OCI-LY1 (cell line): ENCODE measurements around the gene SYP.

Experiments used
- H2AFZ ChIP-seq: fragments of 200-600 bp; sonication (generic), shearing (Covaris generic); 2 replicates; pipeline ENCODE4 v1.6.0; 2014; ENCODE audit warnings: antibody characterized with exemption, mild to moderate bottlenecking, low read length
- H3F3A ChIP-seq: fragments of 200-600 bp; sonication (generic), shearing (Covaris generic); 2 replicates; pipeline ENCODE4 v1.6.0; 2014; ENCODE audit warnings: mild to moderate bottlenecking, antibody characterized with exemption, low read length, moderate library complexity; ENCODE audit not compliant: insufficient read depth
- H3K27ac ChIP-seq: fragments of 200-600 bp; sonication (generic); 2 replicates; pipeline ENCODE4 v1.5.1; 2014; ENCODE audit warnings: low read length, mixed run types, mild to moderate bottlenecking, low read depth; ENCODE audit not compliant: poor library complexity, severe bottlenecking
- H3K27me3 ChIP-seq: fragments of 200-600 bp; sonication (generic); 2 replicates; pipeline ENCODE4 v1.6.0; 2014; ENCODE audit warnings: antibody characterized with exemption, mild to moderate bottlenecking, low read length, moderate library complexity; ENCODE audit not compliant: insufficient read depth
- H3K36me3 ChIP-seq: fragments of 200-600 bp; sonication (generic); 2 replicates; pipeline ENCODE4 v1.6.1; 2014; ENCODE audit warnings: mild to moderate bottlenecking, antibody characterized with exemption, low read length, moderate library complexity, mixed read lengths; ENCODE audit not compliant: insufficient read depth
- H3K4me1 ChIP-seq: fragments of 200-600 bp; sonication (generic); 2 replicates; pipeline ENCODE4 v1.5.1; 2014; ENCODE audit warnings: mild to moderate bottlenecking, low read length, moderate library complexity; ENCODE audit not compliant: insufficient read depth, severe bottlenecking
- H3K4me2 ChIP-seq: fragments of 200-600 bp; sonication (generic), shearing (Covaris generic); 2 replicates; pipeline ENCODE4 v1.6.1; 2014; ENCODE audit warnings: low read length
- H3K4me3 ChIP-seq: fragments of 200-600 bp; sonication (generic); 2 replicates; pipeline ENCODE4 v1.5.1; 2014; ENCODE audit warnings: low read length, low read depth, mild to moderate bottlenecking, mixed read lengths; ENCODE audit not compliant: poor library complexity, severe bottlenecking
- H3K79me2 ChIP-seq: fragments of 200-600 bp; shearing (Covaris generic); 2 replicates; pipeline ENCODE4 v1.6.1; 2016; ENCODE audit warnings: mixed run types, low read length, mixed read lengths; ENCODE audit not compliant: insufficient read depth
- H3K9ac ChIP-seq: fragments of 200-600 bp; sonication (generic), shearing (Covaris generic); 2 replicates; pipeline ENCODE4 v1.6.1; 2014; ENCODE audit warnings: mild to moderate bottlenecking, low read length, mixed read lengths
- H3K9me2 ChIP-seq: fragments of 200-600 bp; sonication (generic), shearing (Covaris generic); 2 replicates; pipeline ENCODE4 v1.6.1; 2014; ENCODE audit warnings: low read depth, mild to moderate bottlenecking, low read length, mixed read lengths
- H3K9me3 ChIP-seq: fragments of 200-600 bp; shearing (Covaris generic); 2 replicates; pipeline ENCODE4 v1.6.1; 2014; ENCODE audit warnings: low read length, mixed read lengths
- H4K20me1 ChIP-seq: fragments of 200-600 bp; sonication (generic), shearing (Covaris generic); 2 replicates; pipeline ENCODE4 v1.6.0; 2016; ENCODE audit warnings: mild to moderate bottlenecking, low read length; ENCODE audit not compliant: insufficient read depth
- CTCF ChIP-seq: fragments of 200-600 bp; sonication (generic), shearing (Covaris generic); IDR thresholded peaks from 2 replicates; pipeline ENCODE4 v1.5.1; 2017; ENCODE audit warnings: mild to moderate bottlenecking, antibody characterized with exemption, low read length, moderate library complexity, mixed read lengths
- EZH2 ChIP-seq: fragments of 200-600 bp; sonication (generic), shearing (Covaris generic); IDR thresholded peaks from 2 replicates; pipeline ENCODE4 v1.8.0; 2017; ENCODE audit warnings: borderline replicate concordance, mixed run types, mild to moderate bottlenecking, antibody characterized with exemption, low read length, moderate library complexity, mixed read lengths

The SYP gene

GRCh38 chrX:49160908-49161307 lies 39.1 kb downstream of the SYP start:
- no peak overlapping the region for H3K4me3 ChIP-seq
- peaks cover 12% of the 10 kb centered on the region for H3K4me1 ChIP-seq
- no peaks in the 10 kb centered on the region for H3K9me2 ChIP-seq
- TF ChIP-seq EZH2 (no peak), CTCF (no peak)
- no peaks in the 10 kb centered on the region for H4K20me1 ChIP-seq
- no peak overlapping the region for H3K27ac ChIP-seq
- no peaks in the 10 kb centered on the region for H3K79me2 ChIP-seq
- H3F3A ChIP-seq = no peaks in the 10 kb centered on the region
- no peak overlapping the region for H3K9ac ChIP-seq
- H3K36me3 ChIP-seq = no peaks in the 10 kb centered on the region
- H3K4me2 ChIP-seq = no peak overlapping the region
- H3K27me3 ChIP-seq = no peaks in the 10 kb centered on the region
- H3K9me3 ChIP-seq = no peaks in the 10 kb centered on the region
- H2AFZ ChIP-seq = no peak overlapping the region

GRCh38 chrX:49157194-49157593 lies 42.8 kb downstream of the SYP start:
- H3K9me2 ChIP-seq = no peaks in the 10 kb centered on the region

GRCh38 chrX:49155900-49156837 lies 43.8 kb downstream of the SYP start:
- H3K4me1 ChIP-seq = peaks cover 17% of the 10 kb centered on the region
- H3F3A ChIP-seq = no peaks in the 10 kb centered on the region
- H3K4me2 ChIP-seq = peak overlapping the region; percentile 79
- H3K79me2 ChIP-seq = no peaks in the 10 kb centered on the region
- H3K36me3 ChIP-seq = no peaks in the 10 kb centered on the region
- H4K20me1 ChIP-seq = no peaks in the 10 kb centered on the region
- H3K9ac ChIP-seq = peak overlapping the region; percentile 83
- TF ChIP-seq EZH2 (no peak), CTCF (peak; percentile 54)
- H3K27me3 ChIP-seq = no peaks in the 10 kb centered on the region
- H3K4me3 ChIP-seq = peak overlapping the region; percentile 73
- H2AFZ ChIP-seq = no peak overlapping the region
- H3K9me2 ChIP-seq = no peaks in the 10 kb centered on the region
- peak overlapping the region; percentile 76 for H3K27ac ChIP-seq
- H3K9me3 ChIP-seq = no peaks in the 10 kb centered on the region

More at GRCh38 chrX:49157194-49157593, 42.8 kb downstream of the SYP start:
- Histone ChIP-seq H3K27me3 (no peaks in the 10 kb centered on the region), H2AFZ (no peak overlapping the region), H3K36me3 (no peaks in the 10 kb centered on the region), H4K20me1 (no peaks in the 10 kb centered on the region), H3K4me3 (no peak overlapping the region), H3K4me2 (no peak overlapping the region), H3K27ac (no peak overlapping the region), H3F3A (no peaks in the 10 kb centered on the region), H3K9ac (no peak overlapping the region), H3K79me2 (no peaks in the 10 kb centered on the region), H3K4me1 (peaks cover 17% of the 10 kb centered on the region), H3K9me3 (no peaks in the 10 kb centered on the region)
- TF ChIP-seq CTCF = no peak
- no peak for TF ChIP-seq EZH2
